Suprapubic skin (tissue), 4 donors: Measurements from ENCODE around the gene ZBTB4.

Experiments
- CTCF ChIP-seq, 2 donors: fragments of 200-600 bp in 1 of 2; fragments of 450-650 bp in 1 of 2; sonication (generic) in 1 of 2; IDR thresholded peaks; one replicate each; pipeline ENCODE4 v1.5.1; 2016 to 2019; ENCODE audit warnings: antibody characterized with exemption in 2 of 2, mild to moderate bottlenecking in 1 of 2, moderate library complexity in 1 of 2
- EP300 ChIP-seq: sonication (generic); formaldehyde crosslinking; IDR thresholded peaks from one replicate; pipeline ENCODE4 v1.6.1; 2017; ENCODE audit warnings: antibody characterized with exemption
- POLR2A ChIP-seq, 2 donors: fragments of 450-650 bp; IDR thresholded peaks; one replicate each; pipeline ENCODE4 v1.6.1; 2017; ENCODE audit warnings: antibody characterized with exemption in 2 of 2, mild to moderate bottlenecking in 2 of 2, moderate library complexity in 2 of 2
- POLR2AphosphoS5 ChIP-seq, 3 donors: sonication (generic); formaldehyde crosslinking; IDR thresholded peaks; one replicate each; pipeline ENCODE4 v1.6.1; 2017; ENCODE audit warnings: antibody characterized with exemption in 3 of 3

GRCh38 chr17:7501729-7502128, 22.3 kb upstream of the ZBTB4 start:
- TF ChIP-seq CTCF (IDR thresholded peaks at IDR 0.05) (no peak), POLR2AphosphoS5 (IDR thresholded peaks at IDR 0.05) (no peak), POLR2A (IDR thresholded peaks at IDR 0.05) (no peak), EP300 (no peak)
